ENCODE results near the gene JPH2.
A peak's percentile ranks its signal among the peaks of the same experiment; 100 is the strongest.

JPH2 gene

GRCh38 chr20:44173116-44173515, 13.9 kb downstream of the JPH2 start:
- no peaks in the 10 kb centered on the region for H3K9me3 Mint-ChIP-seq
- H3K4me3 Mint-ChIP-seq: no peak overlapping the region
- H3K27ac Mint-ChIP-seq: no peak overlapping the region
- H3K27me3 Mint-ChIP-seq: peaks cover 57 to 90% of the 10 kb centered on the region in 2 donors
- ATAC-seq (replicated peaks): no peak
- H3K4me1 Mint-ChIP-seq (ENCODE audit: low read depth in 2 of 2): no peaks in the 10 kb centered on the region
- no peaks in the 10 kb centered on the region for H3K36me3 Mint-ChIP-seq (ENCODE audit: insufficient read depth)
- DNase-seq: no peak

GRCh38 chr20:44172572-44172950, 14.4 kb downstream of the JPH2 start:
- Mint-ChIP-seq H3K4me1 (ENCODE audit: low read depth in 2 of 2) (no peaks in the 10 kb centered on the region), H3K9me3 (no peaks in the 10 kb centered on the region), H3K4me3 (no peak overlapping the region), H3K27me3 (peaks cover 62 to 89% of the 10 kb centered on the region in 2 donors), H3K27ac (no peak overlapping the region), H3K36me3 (ENCODE audit: insufficient read depth) (no peaks in the 10 kb centered on the region)
- no peak for DNase-seq
- no peak for ATAC-seq (replicated peaks)

GRCh38 chr20:44171775-44172571, 15.0 kb downstream of the JPH2 start:
- Mint-ChIP-seq H3K27me3 (peaks cover 68 to 89% of the 10 kb centered on the region in 2 donors), H3K27ac (no peak overlapping the region), H3K4me1 (ENCODE audit: low read depth in 2 of 2) (no peaks in the 10 kb centered on the region), H3K36me3 (ENCODE audit: insufficient read depth) (no peaks in the 10 kb centered on the region), H3K4me3 (no peak overlapping the region), H3K9me3 (no peaks in the 10 kb centered on the region)
- no peak for DNase-seq
- ATAC-seq (replicated peaks): no peak

- DNase-seq (no peak), ATAC-seq (replicated peaks) (no peak)
- H3K9me3 Mint-ChIP-seq: no peaks in the 10 kb centered on the region
- no peak overlapping the region for H3K4me3 Mint-ChIP-seq
- no peaks in the 10 kb centered on the region for H3K4me1 Mint-ChIP-seq (ENCODE audit: low read depth in 2 of 2)
- peaks cover 71 to 88% of the 10 kb centered on the region in 2 donors for H3K27me3 Mint-ChIP-seq
- H3K27ac Mint-ChIP-seq: no peak overlapping the region
- H3K36me3 Mint-ChIP-seq (ENCODE audit: insufficient read depth): no peaks in the 10 kb centered on the region
Measured at GRCh38 chr20:44170816-44171410, 16.1 kb downstream of the JPH2 start.

GRCh38 chr20:44167736-44168135, 19.3 kb downstream of the JPH2 start:
- Mint-ChIP-seq H3K36me3 (ENCODE audit: insufficient read depth) (no peaks in the 10 kb centered on the region), H3K27ac (no peak overlapping the region), H3K9me3 (no peaks in the 10 kb centered on the region), H3K27me3 (peaks cover 70 to 87% of the 10 kb centered on the region in 2 donors), H3K4me1 (ENCODE audit: low read depth in 2 of 2) (no peaks in the 10 kb centered on the region), H3K4me3 (no peak overlapping the region)
- DNase-seq: no peak
- ATAC-seq (replicated peaks): no peak

GRCh38 chr20:44166477-44166876, 20.5 kb downstream of the JPH2 start:
- no peaks in the 10 kb centered on the region for H3K4me1 Mint-ChIP-seq (ENCODE audit: low read depth in 2 of 2)
- DNase-seq: no peak
- H3K4me3 Mint-ChIP-seq: no peak overlapping the region
- peaks cover 73 to 92% of the 10 kb centered on the region in 2 donors for H3K27me3 Mint-ChIP-seq
- no peaks in the 10 kb centered on the region for H3K9me3 Mint-ChIP-seq
- no peak for ATAC-seq (replicated peaks)
- H3K36me3 Mint-ChIP-seq (ENCODE audit: insufficient read depth): no peaks in the 10 kb centered on the region
- no peak overlapping the region for H3K27ac Mint-ChIP-seq

GRCh38 chr20:44166008-44166407, 21.0 kb downstream of the JPH2 start:
- ATAC-seq (replicated peaks) (no peak), DNase-seq (no peak)
- H3K27ac Mint-ChIP-seq: no peak overlapping the region
- no peaks in the 10 kb centered on the region for H3K4me1 Mint-ChIP-seq (ENCODE audit: low read depth in 2 of 2)
- H3K4me3 Mint-ChIP-seq: no peak overlapping the region
- H3K36me3 Mint-ChIP-seq (ENCODE audit: insufficient read depth): no peaks in the 10 kb centered on the region
- H3K9me3 Mint-ChIP-seq: no peaks in the 10 kb centered on the region
- peaks cover 70 to 87% of the 10 kb centered on the region in 2 donors for H3K27me3 Mint-ChIP-seq

- Mint-ChIP-seq H3K27me3 (peaks cover 58 to 59% of the 10 kb centered on the region in 2 donors), H3K4me3 (no peak overlapping the region), H3K4me1 (ENCODE audit: low read depth in 2 of 2) (no peaks in the 10 kb centered on the region), H3K36me3 (ENCODE audit: insufficient read depth) (no peaks in the 10 kb centered on the region), H3K27ac (no peak overlapping the region), H3K9me3 (no peaks in the 10 kb centered on the region)
- DNase-seq (no peak), ATAC-seq (replicated peaks) (no peak)
Measured at GRCh38 chr20:44160133-44160532, 26.9 kb downstream of the JPH2 start.

- ATAC-seq (replicated peaks): no peak
- Mint-ChIP-seq H3K4me3 (no peak overlapping the region), H3K36me3 (ENCODE audit: insufficient read depth) (no peaks in the 10 kb centered on the region), H3K27ac (no peak overlapping the region), H3K9me3 (no peaks in the 10 kb centered on the region), H3K27me3 (peaks cover 55 to 57% of the 10 kb centered on the region in 2 donors), H3K4me1 (ENCODE audit: low read depth in 2 of 2) (no peaks in the 10 kb centered on the region)
- no peak for DNase-seq
Measured at GRCh38 chr20:44159711-44160110, 27.3 kb downstream of the JPH2 start.

GRCh38 chr20:44159125-44159524, 27.9 kb downstream of the JPH2 start:
- no peak overlapping the region for H3K4me3 Mint-ChIP-seq
- no peak for ATAC-seq (replicated peaks)

GRCh38 chr20:44157061-44157460, 29.9 kb downstream of the JPH2 start:
- H3K4me3 Mint-ChIP-seq: no peak overlapping the region

More at GRCh38 chr20:44159125-44159524, 27.9 kb downstream of the JPH2 start:
- no peaks in the 10 kb centered on the region for H3K9me3 Mint-ChIP-seq
- DNase-seq: no peak
- no peak overlapping the region for H3K27ac Mint-ChIP-seq
- H3K27me3 Mint-ChIP-seq: peaks cover 49 to 52% of the 10 kb centered on the region in 2 donors
- H3K36me3 Mint-ChIP-seq (ENCODE audit: insufficient read depth): no peaks in the 10 kb centered on the region
- H3K4me1 Mint-ChIP-seq (ENCODE audit: low read depth in 2 of 2): no peaks in the 10 kb centered on the region

GRCh38 chr20:44154521-44155001, 32.4 kb downstream of the JPH2 start:
- Mint-ChIP-seq H3K9me3 (no peaks in the 10 kb centered on the region), H3K27ac (no peak overlapping the region), H3K36me3 (ENCODE audit: insufficient read depth) (peaks cover 2% of the 10 kb centered on the region), H3K4me1 (ENCODE audit: low read depth in 2 of 2) (no peaks in the 10 kb centered on the region), H3K27me3 (peaks cover 27 to 39% of the 10 kb centered on the region in 2 donors), H3K4me3 (no peak overlapping the region)
- DNase-seq: no peak
- no peak for ATAC-seq (replicated peaks)

More at GRCh38 chr20:44157061-44157460, 29.9 kb downstream of the JPH2 start:
- no peaks in the 10 kb centered on the region for H3K9me3 Mint-ChIP-seq
- no peak for ATAC-seq (replicated peaks)
- no peak overlapping the region for H3K27ac Mint-ChIP-seq
- DNase-seq: no peak
- peaks cover 30 to 37% of the 10 kb centered on the region in 2 donors for H3K27me3 Mint-ChIP-seq
- H3K4me1 Mint-ChIP-seq (ENCODE audit: low read depth in 2 of 2): no peaks in the 10 kb centered on the region
- H3K36me3 Mint-ChIP-seq (ENCODE audit: insufficient read depth): no peaks in the 10 kb centered on the region

GRCh38 chr20:44153636-44154043, 33.3 kb downstream of the JPH2 start:
- peak; percentile 43 for ATAC-seq (replicated peaks)
- no peak for DNase-seq
- Mint-ChIP-seq H3K4me3 (no peak overlapping the region), H3K27ac (no peak overlapping the region), H3K36me3 (ENCODE audit: insufficient read depth) (peaks cover 2% of the 10 kb centered on the region), H3K4me1 (ENCODE audit: low read depth in 2 of 2) (no peaks in the 10 kb centered on the region), H3K9me3 (no peaks in the 10 kb centered on the region), H3K27me3 (peaks cover 28 to 39% of the 10 kb centered on the region in 2 donors)

Data from effector memory CD8-positive, alpha-beta T cell (primary cell).